ENCODE measurements around the gene SLC5A1. TPM values are rescaled to one million over a fixed set of nuclear protein-coding genes. Genes with fewer than 3 reads are reported as not detected.
"Not testable (repeated sequence)": the region's sequence is repeated elsewhere in the genome, so short reads cannot be mapped to it uniquely, and the experiment has no call there.

The SLC5A1 gene
- total RNA-seq, 4 donors from 2014 or later: 0.14 to 0.59 TPM; not detected in 2

- DNase-seq: no peak
- TF ChIP-seq POLR2A (IDR thresholded peaks at IDR 0.05) (no peak), CTCF (IDR thresholded peaks at IDR 0.05) (no peak)
Measured at GRCh38 chr22:32142600-32142999, 99.5 kb downstream of the SLC5A1 start.

GRCh38 chr22:32144496-32145274 lies 101.6 kb downstream of the SLC5A1 start:
- intact Hi-C loops (cut with DNase I; ENCODE audit: low total_unique reads): no loop called here
- TF ChIP-seq CTCF (IDR thresholded peaks at IDR 0.05) (no peak), POLR2A (IDR thresholded peaks at IDR 0.05) (no peak)
- no peaks in the 10 kb centered on the region for H3K4me1 ChIP-seq
- H3K4me3 ChIP-seq: no peak overlapping the region
- no peaks in the 10 kb centered on the region for H3K9me3 ChIP-seq
- H3K27ac ChIP-seq: no peak overlapping the region
- no peaks in the 10 kb centered on the region for H3K36me3 ChIP-seq
- no peaks in the 10 kb centered on the region for H3K27me3 ChIP-seq
- DNase-seq: no peak

More at GRCh38 chr22:32142600-32142999, 99.5 kb downstream of the SLC5A1 start:
- intact Hi-C loops (cut with DNase I; ENCODE audit: low total_unique reads): no loop called here
- Histone ChIP-seq H3K36me3 (no peaks in the 10 kb centered on the region), H3K27ac (no peak overlapping the region), H3K27me3 (no peaks in the 10 kb centered on the region), H3K9me3 (no peaks in the 10 kb centered on the region), H3K4me1 (no peaks in the 10 kb centered on the region), H3K4me3 (no peak overlapping the region)

- DNase-seq; H3K9me3 ChIP-seq; intact Hi-C loops (cut with DNase I; ENCODE audit: low total_unique reads); H3K4me1 ChIP-seq; H3K27me3 ChIP-seq; H3K27ac ChIP-seq; H3K4me3 ChIP-seq; H3K36me3 ChIP-seq: not testable (repeated sequence)
Measured at GRCh38 chr22:32147128-32147527, 104.1 kb downstream of the SLC5A1 start.

- H3K27ac ChIP-seq; H3K27me3 ChIP-seq; H3K4me1 ChIP-seq; intact Hi-C loops (cut with DNase I; ENCODE audit: low total_unique reads); DNase-seq; H3K36me3 ChIP-seq; H3K4me3 ChIP-seq; H3K9me3 ChIP-seq: not testable (repeated sequence)
Measured at GRCh38 chr22:32148372-32148771, 105.3 kb downstream of the SLC5A1 start.

GRCh38 chr22:32150647-32151046 lies 107.6 kb downstream of the SLC5A1 start:
- H3K27me3 ChIP-seq; H3K4me3 ChIP-seq; H3K36me3 ChIP-seq; H3K9me3 ChIP-seq; H3K27ac ChIP-seq; intact Hi-C loops (cut with DNase I; ENCODE audit: low total_unique reads); DNase-seq; H3K4me1 ChIP-seq: not testable (repeated sequence)

GRCh38 chr22:32151641-32152040 lies 108.6 kb downstream of the SLC5A1 start:
- H3K27me3 ChIP-seq; intact Hi-C loops (cut with DNase I; ENCODE audit: low total_unique reads); H3K9me3 ChIP-seq; H3K27ac ChIP-seq; H3K4me1 ChIP-seq; DNase-seq; H3K36me3 ChIP-seq; H3K4me3 ChIP-seq: not testable (repeated sequence)

- H3K36me3 ChIP-seq; H3K9me3 ChIP-seq; H3K27me3 ChIP-seq; intact Hi-C loops (cut with DNase I; ENCODE audit: low total_unique reads); H3K4me1 ChIP-seq; H3K27ac ChIP-seq; DNase-seq; H3K4me3 ChIP-seq: not testable (repeated sequence)
Measured at GRCh38 chr22:32154727-32155126, 111.7 kb downstream of the SLC5A1 start.

- H3K4me1 ChIP-seq; DNase-seq; H3K27me3 ChIP-seq; H3K9me3 ChIP-seq; H3K27ac ChIP-seq; intact Hi-C loops (cut with DNase I; ENCODE audit: low total_unique reads); H3K4me3 ChIP-seq; H3K36me3 ChIP-seq: not testable (repeated sequence)
Measured at GRCh38 chr22:32157632-32158031, 114.6 kb downstream of the SLC5A1 start.

Data from uterus (tissue), 4 donors.